ENCODE results near the gene PSMD1.

PSMD1 gene

GRCh38 chr2:231034291-231034882 is 22.3 kb upstream of the PSMD1 start:
- in situ Hi-C loops (cut with MboI; ENCODE audit: low sequenced_read_pairs): no loop called here

GRCh38 chr2:231036131-231036530 is 20.5 kb upstream of the PSMD1 start:
- in situ Hi-C loops (cut with MboI; ENCODE audit: low sequenced_read_pairs): no loop called here

GRCh38 chr2:231036578-231037106 is 20.0 kb upstream of the PSMD1 start:
- in situ Hi-C loops (cut with MboI; ENCODE audit: low sequenced_read_pairs): no loop called here

GRCh38 chr2:231037202-231037730 is 19.4 kb upstream of the PSMD1 start, which contains the start of gene C2orf72:
Gene C2orf72, plus strand, starts transcription at chr2:231037523. Its CDS starts 43 bp downstream, at chr2:231037566.
- in situ Hi-C loops (cut with MboI; ENCODE audit: low sequenced_read_pairs): no loop called here

DNA sequence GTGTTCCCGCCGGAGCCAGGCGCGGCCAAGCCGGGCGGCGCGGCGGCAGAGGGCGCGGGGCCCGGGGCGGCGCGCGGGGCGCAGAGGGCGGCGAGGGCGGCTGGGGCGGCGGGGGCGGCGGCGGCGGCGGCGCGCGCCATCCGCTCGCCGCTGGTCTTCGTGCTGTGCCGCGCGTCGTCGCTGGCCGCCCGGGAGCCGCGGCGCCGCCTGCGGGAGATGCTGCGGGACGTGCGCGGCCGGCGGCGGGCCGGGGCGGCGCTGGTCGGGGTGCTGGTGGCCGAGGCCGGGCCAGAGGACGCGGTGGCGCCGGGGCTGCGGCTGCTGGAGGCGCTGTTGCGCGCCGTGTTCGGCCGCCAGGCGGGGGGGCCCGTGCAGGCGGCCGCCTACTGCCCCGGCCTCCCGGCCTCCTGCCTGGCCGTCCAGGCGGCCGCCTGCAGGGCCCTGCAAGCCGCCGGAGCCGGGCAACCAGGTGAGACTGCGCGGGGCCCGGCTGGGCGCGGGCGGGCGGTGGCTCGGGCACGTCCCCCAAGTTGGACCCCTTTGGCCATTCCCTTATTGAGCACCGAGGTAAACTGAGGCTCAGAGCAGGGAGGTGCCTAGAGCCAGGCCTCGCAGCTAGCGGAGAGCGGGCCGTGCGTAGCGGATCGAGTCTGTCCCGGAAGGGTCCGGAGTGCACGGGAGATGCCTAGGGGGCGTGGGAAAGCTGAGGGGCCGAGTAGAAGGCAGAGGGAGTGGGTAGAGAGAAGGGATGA is 18.8 kb upstream of the PSMD1 start:
- in situ Hi-C loops (cut with MboI; ENCODE audit: low sequenced_read_pairs): no loop called here

- in situ Hi-C loops (cut with MboI; ENCODE audit: low sequenced_read_pairs): no loop called here
Measured at GRCh38 chr2:231038483-231039293, 18.0 kb upstream of the PSMD1 start.

DNA sequence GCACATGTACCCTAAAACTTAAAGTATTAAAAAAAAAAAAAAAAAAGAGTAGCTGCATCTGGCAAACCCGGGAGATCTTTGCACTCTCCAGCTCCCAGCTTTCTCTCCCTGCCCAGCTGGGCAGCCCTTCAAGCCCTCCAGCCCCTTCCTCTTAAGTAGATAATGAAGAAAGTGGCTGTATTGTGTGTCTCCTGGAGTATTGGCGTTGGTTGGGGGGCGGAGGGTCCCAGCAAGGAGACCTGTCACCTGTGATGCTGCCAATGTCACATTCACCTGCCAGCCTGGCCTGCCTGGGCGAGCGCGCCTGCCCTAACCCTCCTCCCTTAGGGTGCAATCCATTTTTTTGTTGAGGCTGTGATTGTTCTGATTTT is 17.4 kb upstream of the PSMD1 start:
- in situ Hi-C loops (cut with MboI; ENCODE audit: low sequenced_read_pairs): no loop called here

DNA sequence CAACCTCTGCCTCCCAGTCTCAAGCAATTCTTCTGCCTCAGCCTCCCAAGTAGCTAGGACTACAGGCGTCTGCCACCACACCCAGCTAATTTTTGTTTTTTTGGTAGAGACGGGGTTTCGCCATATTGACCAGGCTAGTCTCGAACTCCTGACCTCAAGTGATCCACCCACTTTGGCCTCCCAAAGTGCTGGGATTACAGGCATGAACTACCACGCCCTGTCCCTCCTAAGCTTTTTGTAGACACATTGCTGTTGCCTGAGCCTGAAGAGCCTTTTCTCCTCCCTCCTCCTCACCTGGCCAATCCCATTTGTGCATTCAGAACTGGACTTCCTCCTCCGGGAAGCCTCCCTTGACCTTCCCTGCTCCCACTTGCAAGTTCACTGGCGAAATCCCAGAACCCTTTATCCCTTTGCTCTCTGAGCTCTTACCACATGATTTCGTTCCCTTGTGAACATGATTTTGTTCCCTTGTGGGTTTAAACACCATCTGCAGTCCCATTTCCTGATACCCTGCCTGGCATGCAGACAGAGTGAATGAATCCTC is 16.8 kb upstream of the PSMD1 start:
- in situ Hi-C loops (cut with MboI; ENCODE audit: low sequenced_read_pairs): no loop called here

DNA sequence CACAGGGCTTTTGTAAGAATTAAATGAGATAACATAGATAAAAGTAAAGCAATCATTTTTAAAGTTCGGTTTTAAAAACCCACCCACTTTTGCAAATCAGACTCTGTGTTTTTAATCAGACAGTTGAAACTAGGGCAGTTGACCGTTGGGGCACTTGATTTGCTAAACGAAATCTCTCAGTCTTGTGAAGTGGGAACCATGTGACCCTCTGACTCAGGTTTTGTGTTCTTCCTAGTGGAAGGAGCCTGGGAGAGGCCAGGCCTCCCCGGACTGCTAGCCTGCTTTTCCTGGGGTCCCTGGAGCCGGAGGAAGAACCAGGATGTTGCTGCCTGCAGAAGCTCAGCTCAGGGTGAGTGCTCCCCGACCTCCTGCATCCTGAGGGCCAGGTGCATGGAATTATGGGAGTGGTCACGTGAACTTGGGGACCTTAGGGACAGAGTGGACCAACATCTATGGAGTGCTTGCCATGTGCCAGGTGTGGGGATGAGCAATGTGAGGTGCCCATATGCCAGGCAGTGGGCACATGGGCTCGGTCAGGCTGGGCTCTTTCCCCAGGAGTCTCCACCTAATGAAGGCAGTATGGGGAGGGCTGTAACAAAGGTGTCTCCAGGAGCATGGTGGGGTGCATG is 15.5 kb upstream of the PSMD1 start:
- in situ Hi-C loops (cut with MboI; ENCODE audit: low sequenced_read_pairs): no loop called here

DNA sequence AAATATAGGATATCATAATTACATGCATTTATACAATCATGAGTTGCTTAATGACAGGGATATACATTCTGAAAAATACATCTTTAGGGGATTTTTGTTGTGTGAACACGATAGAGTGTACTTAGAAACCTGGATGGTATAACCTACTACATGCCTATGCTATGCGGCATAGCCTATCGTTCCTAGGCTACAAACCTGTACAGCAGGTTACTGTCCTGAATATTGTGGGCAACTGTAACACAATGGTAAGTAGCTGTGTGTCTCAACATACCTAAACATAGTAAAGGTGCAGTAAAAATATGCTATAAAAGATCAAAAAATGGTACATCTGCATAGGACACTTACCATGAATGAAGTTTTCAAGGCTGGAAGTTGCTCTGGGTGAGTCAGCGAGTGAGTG is 12.9 kb upstream of the PSMD1 start:
- in situ Hi-C loops (cut with MboI; ENCODE audit: low sequenced_read_pairs): no loop called here

DNA sequence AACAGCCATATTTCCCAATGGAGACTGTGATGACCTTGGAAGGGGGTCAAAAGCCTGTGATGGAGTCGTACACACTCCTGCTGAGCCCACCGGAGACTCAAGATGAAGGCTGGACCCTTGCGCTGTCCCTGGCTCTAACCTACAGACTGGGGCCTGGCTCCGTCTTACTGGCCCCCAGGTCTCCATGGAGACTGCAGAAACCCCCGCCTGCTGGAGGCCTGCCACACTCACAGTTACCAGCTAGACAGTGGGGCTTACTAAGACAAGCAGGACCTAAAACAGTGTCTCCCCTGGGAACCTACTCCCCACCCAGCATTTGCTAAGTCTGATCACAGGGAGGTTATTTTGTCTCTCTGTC is 9.8 kb upstream of the PSMD1 start:
- in situ Hi-C loops (cut with MboI; ENCODE audit: low sequenced_read_pairs): no loop called here

GRCh38 chr2:231047274-231047922 is 9.3 kb upstream of the PSMD1 start:
- in situ Hi-C loops (cut with MboI; ENCODE audit: low sequenced_read_pairs): no loop called here

DNA sequence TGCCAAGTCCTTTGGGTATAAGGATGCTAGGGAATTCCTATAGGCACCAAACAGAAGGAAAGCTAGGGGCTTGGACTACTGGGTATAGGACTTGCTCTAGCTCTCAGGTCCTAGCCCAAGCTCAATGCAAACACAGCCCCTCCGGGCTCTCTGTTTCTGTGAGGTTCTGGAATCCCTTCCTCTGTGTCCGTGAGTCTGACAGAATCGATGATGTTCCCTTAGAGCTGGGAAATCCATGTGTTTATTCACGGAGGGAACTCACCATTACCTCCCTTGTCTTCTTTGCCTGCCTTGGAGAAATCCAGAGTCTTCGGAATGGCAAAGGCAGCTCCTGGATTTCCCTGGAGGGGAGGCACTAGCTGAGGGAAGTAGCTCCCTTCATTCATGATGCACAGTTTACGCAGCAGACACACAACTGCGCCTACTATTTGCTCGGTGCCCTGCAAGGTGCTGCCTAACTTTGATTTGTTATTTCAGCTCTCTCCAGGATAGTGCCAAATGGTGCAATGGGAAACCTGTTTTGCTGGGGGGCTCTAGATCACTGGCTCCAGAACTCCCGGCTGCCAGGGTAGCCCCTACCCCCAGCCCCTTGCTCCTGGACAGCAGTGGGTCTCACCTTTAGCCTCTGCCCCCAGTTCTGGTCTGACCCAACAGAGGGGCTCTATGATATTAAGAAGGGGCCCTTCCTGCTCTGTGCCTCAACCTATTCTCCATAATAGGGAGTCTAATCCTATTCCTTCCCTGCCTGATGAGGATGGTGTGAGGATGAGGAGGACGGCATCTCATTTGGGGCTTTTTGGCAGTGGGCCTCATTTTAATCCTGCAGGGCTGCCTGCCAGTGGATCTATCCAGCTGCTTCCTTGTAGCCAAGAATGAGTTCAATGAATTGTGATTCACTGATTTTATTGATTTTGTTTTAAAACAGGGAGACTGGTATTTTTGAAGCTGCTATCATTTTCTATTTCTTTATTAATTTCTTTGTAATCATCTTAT is 8.4 kb upstream of the PSMD1 start:
- in situ Hi-C loops (cut with MboI; ENCODE audit: low sequenced_read_pairs): no loop called here

GRCh38 chr2:231049286-231050017 is 7.2 kb upstream of the PSMD1 start:
- in situ Hi-C loops (cut with MboI; ENCODE audit: low sequenced_read_pairs): no loop called here

- in situ Hi-C loops (cut with MboI; ENCODE audit: low sequenced_read_pairs): no loop called here
Measured at GRCh38 chr2:231050018-231050901, 6.4 kb upstream of the PSMD1 start.

- in situ Hi-C loops (cut with MboI; ENCODE audit: low sequenced_read_pairs): no loop called here
Measured at GRCh38 chr2:231051116-231051515, 5.6 kb upstream of the PSMD1 start.

Measured in hTERT RPE-1 (cell line).